Ramos (cell line): ENCODE results near the gene RALGDS.
"Not testable (repeated sequence)": the region's sequence is repeated elsewhere in the genome, so short reads cannot be mapped to it uniquely, and the experiment has no call there.

Source experiments
- in situ Hi-C: fragments of 300-500 bp; cut with MboI; formaldehyde crosslinking; loops from one replicate; pipeline ENCODE4 v1.14.3; 2022; ENCODE audit warnings: low sequenced_read_pairs; ENCODE audit not compliant: unreplicated experiment

Gene RALGDS

GRCh38 chr9:133121198-133121914 is at the start of gene RALGDS:
Gene RALGDS, minus strand, starts transcription at chr9:133121240. Its CDS starts 86 bp downstream, at chr9:133121154.
- in situ Hi-C loops, result no loop called here

GRCh38 chr9:133170716-133171115 is 49.7 kb upstream of the RALGDS start:
- in situ Hi-C loops, result no loop called here

DNA sequence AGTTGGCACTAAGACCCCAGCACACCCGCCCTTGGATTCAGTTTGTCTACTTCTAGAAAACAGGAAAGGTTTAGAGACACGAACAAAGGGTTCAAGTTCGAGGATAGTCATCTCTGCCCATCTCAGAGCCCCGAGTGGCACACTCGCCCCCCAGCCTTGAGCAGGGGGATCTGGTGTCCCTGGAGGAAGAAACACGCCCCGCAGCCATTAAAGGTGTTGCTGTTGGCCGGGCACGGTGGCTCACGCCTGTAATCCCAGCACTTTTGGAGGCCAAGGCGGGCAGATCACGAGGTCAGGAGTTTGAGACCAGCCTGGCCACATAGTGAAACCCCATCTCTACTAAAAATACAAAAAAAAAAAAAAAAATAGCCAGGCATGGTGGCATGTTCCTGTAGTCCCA is 48.6 kb upstream of the RALGDS start:
- in situ Hi-C loops, result not testable (repeated sequence)

DNA sequence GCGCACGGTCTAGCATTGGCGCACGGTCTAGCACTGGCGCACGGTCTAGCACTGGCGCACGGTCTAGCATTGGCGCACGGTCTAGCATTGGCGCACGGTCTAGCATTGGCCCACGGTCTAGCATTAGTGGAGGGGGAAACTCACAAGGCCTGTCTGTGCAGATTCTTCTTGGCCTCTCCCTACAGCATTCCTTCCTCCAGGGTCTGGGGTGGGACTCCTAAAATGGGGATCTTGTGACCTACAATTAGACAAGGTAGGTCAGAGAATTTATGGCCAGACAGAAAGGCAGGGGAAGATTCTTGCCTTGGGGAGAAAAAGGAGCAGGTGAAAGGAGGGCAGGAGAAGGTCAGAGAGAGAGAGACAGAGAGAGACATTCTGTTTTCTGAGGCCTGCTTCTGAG is 48.1 kb upstream of the RALGDS start:
- in situ Hi-C loops, result no loop called here

- in situ Hi-C loops, result no loop called here
Observed at GRCh38 chr9:133168432-133168831, 47.4 kb upstream of the RALGDS start.

- in situ Hi-C loops, result no loop called here
Observed at GRCh38 chr9:133167769-133168168, 46.7 kb upstream of the RALGDS start.

GRCh38 chr9:133167096-133167730 is 46.2 kb upstream of the RALGDS start:
- in situ Hi-C loops, result no loop called here

- in situ Hi-C loops, result no loop called here
Observed at GRCh38 chr9:133166392-133166791, 45.4 kb upstream of the RALGDS start.

- in situ Hi-C loops, result no loop called here
Observed at GRCh38 chr9:133165452-133165730, 44.4 kb upstream of the RALGDS start.

GRCh38 chr9:133164191-133164590 is 43.2 kb upstream of the RALGDS start:
- in situ Hi-C loops, result no loop called here

GRCh38 chr9:133163504-133164172 is 42.6 kb upstream of the RALGDS start, which contains the start of gene GBGT1:
Gene GBGT1, minus strand, starts transcription at chr9:133163914. Its CDS starts 1,502 bp downstream, at chr9:133162412.
- in situ Hi-C loops, result no loop called here

DNA sequence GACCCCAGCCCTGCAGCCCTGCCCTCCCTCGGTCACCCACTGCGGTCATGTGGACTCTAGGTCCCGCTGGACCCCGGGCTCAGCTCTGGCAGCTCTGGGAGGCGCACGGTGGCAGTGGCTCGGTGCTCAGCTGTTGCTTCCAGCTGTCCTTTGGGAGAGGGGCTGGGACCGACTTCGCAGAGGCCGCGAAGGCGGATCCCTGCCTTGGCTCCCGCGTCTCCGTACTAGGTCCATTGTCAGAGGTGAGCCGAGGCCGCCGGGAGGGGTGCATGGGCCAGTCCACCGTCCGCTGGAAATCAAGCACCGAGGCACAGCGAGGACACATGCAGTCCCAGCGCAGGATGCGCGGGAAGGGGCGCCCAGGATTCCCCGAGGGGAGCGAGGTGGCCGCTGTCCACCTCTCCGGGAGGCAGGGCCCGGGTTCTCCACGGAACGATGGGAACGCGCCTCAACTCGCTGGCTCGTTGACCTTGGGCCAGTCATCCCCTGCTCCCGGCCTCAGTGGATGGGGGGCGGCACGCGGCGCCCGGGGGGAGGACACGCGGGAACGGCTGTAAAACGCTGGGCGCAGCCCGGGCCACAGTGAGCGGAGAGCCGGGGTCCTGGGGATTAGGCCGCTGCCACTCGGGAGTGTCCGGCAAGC is 41.9 kb upstream of the RALGDS start:
- in situ Hi-C loops, result no loop called here

DNA sequence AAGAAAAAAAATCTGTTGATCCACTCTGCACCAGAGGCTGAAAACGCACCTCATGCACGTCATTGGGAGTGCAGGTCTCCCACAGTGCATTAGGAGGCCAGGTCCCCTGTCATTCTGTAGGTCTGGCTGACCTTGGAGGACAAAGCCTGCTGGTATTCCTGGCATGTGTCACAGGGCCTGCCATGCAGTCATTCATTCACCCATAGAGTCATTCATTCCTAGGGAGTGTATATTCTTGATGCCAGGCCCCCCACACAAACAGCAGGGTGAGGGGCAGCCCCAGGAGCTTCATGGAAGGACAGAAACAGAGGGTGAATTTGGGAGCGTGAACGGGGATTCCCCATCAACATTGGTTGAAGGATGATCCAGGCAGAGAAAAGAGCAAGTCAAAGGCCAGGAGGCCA is 40.5 kb upstream of the RALGDS start:
- in situ Hi-C loops, result no loop called here

- in situ Hi-C loops, result no loop called here
Observed at GRCh38 chr9:133160742-133161546, 39.9 kb upstream of the RALGDS start.

GRCh38 chr9:133158695-133159094 is 37.7 kb upstream of the RALGDS start:
- in situ Hi-C loops, result no loop called here

- in situ Hi-C loops, result no loop called here
Observed at GRCh38 chr9:133155156-133155555, 34.1 kb upstream of the RALGDS start.

DNA sequence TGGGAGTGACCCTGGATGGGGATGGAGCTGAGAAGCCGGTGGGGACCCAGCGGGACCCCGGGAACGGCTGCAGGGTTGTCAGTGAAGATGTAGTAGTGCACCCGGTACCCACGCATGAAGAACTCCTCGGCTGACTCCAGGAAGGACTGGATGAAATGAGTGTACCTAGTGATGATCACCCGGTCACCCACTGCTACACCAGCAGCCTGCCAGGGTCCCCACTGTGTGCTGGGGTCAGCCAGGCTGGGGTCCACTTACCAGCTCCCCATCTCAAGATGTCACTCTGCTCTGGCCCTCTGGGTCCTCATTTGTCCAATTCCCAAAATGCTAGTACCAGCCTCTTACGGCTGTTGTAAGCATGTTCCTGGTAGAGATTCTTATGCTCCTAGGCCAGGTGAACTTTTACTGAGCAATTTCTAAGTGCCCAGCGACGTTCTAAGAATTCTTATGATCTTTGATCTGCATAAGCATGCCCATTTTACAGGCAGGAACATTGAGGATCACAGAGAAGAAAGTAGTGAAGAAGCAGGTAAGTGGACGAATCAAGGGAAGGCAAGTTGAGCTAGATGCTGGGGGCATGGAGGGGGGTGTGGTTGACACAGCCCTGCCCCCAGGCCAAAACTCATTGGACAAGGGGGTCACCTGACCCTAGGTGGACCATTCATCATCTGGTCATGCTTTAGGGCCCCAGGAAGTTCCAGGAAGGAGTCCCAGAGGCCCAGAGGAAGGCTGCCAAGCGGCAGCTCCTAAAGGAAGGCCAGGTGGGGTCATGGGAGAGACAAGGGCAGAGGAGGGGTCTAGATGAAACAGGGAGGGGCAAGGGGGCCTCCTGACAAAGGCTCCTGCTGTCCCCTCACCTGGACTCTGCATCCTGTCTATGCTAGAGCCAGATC is 33.3 kb upstream of the RALGDS start:
- in situ Hi-C loops, result no loop called here

GRCh38 chr9:133153227-133154096 is 32.4 kb upstream of the RALGDS start:
- in situ Hi-C loops, result no loop called here
